IMR-90 (cell line): ENCODE results near the gene EPSTI1. TPM values are rescaled to one million over a fixed set of nuclear protein-coding genes. Genes with fewer than 3 reads are reported as not detected.

Experiments used
- ATAC-seq: fragments of 200-7000 bp; cut with Tn5 transposase; 2 replicates; pipeline ENCODE4 v1.9.1; 2020; ENCODE audit warnings: low read depth, mild to moderate bottlenecking, moderate library complexity
- BruUV-seq: library from RNA; stranded (reverse); fragments of 400-500 nt; replicated peaks from 2 replicates; lab custom pipeline; 2021; lab: Mats Ljungman, UMichigan
- CTCF ChIA-PET: fragments of 300-600 bp; formaldehyde crosslinking; extraction: SDS; loops from one replicate; lab custom pipeline; 2021; ENCODE audit warnings: antibody characterized with exemption; lab: Yijun Ruan, JAX
- POLR2A ChIA-PET: fragments of 300-600 bp; sonication (Branson Sonifier 250); formaldehyde crosslinking; loops from one replicate; lab custom pipeline; 2022; ENCODE audit warnings: antibody characterized with exemption; ENCODE audit not compliant: unreplicated experiment; lab: Charles Lee
- DNase-seq: peaks from one replicate; pipeline ENCODE4 v3.0.0; 2013
- H2AFZ ChIP-seq: replicated peaks from 2 replicates; pipeline ENCODE3; 2013; ENCODE audit warnings: low read length, mild to moderate bottlenecking; ENCODE audit not compliant: poor library complexity
- H2AK5ac ChIP-seq: 2 replicates; pipeline ENCODE4 v1.6.1; 2013; ENCODE audit warnings: low read depth, low read length, inconsistent platforms
- H2AK9ac ChIP-seq: replicated peaks from 2 replicates; pipeline ENCODE3; 2013; ENCODE audit warnings: mild to moderate bottlenecking, low read depth, low read length, moderate library complexity; ENCODE audit not compliant: poor library complexity
- H2BK120ac ChIP-seq: 2 replicates; pipeline ENCODE4 v1.6.1; 2013; ENCODE audit warnings: low read depth, low read length, inconsistent platforms
- H2BK15ac ChIP-seq: 3 replicates; pipeline ENCODE4 v1.6.1; 2013; ENCODE audit warnings: low read depth, low read length, inconsistent platforms
- H2BK20ac ChIP-seq: 2 replicates; pipeline ENCODE4 v1.6.1; 2013; ENCODE audit warnings: low read depth, mild to moderate bottlenecking, inconsistent platforms, low read length, moderate library complexity
- H2BK5ac ChIP-seq: 2 replicates; pipeline ENCODE4 v1.6.1; 2013; ENCODE audit warnings: mild to moderate bottlenecking, low read depth, low read length, inconsistent platforms; ENCODE audit not compliant: poor library complexity, severe bottlenecking
- H3K14ac ChIP-seq: replicated peaks from 2 replicates; pipeline ENCODE4 v1.6.1; 2013; ENCODE audit warnings: low read depth, low read length, inconsistent platforms
- H3K18ac ChIP-seq: 2 replicates; pipeline ENCODE4 v1.6.1; 2013; ENCODE audit warnings: low read depth, low read length, control low read depth
- H3K23ac ChIP-seq: 2 replicates; pipeline ENCODE4 v1.6.1; 2013; ENCODE audit warnings: low read depth, low read length, inconsistent platforms
- H3K27ac ChIP-seq: 2 replicates; pipeline ENCODE4 v1.5.1; 2013; ENCODE audit warnings: mild to moderate bottlenecking, control low read depth, low read length; ENCODE audit not compliant: insufficient read depth
- H3K27me3 ChIP-seq: 2 replicates; pipeline ENCODE4 v1.6.1; 2013; ENCODE audit warnings: low read length; ENCODE audit not compliant: control insufficient read depth, insufficient read depth
- H3K36me3 ChIP-seq: 2 replicates; pipeline ENCODE4 v1.6.1; 2013; ENCODE audit warnings: low read length, mixed read lengths; ENCODE audit not compliant: control insufficient read depth, insufficient read depth
- H3K4ac ChIP-seq: 2 replicates; pipeline ENCODE4 v1.6.1; 2013; ENCODE audit warnings: low read depth, low read length, inconsistent platforms
- H3K4me1 ChIP-seq: 2 replicates; pipeline ENCODE4 v1.6.1; 2013; ENCODE audit warnings: low read length, mixed read lengths; ENCODE audit not compliant: control insufficient read depth, insufficient read depth
- H3K4me2 ChIP-seq: 2 replicates; pipeline ENCODE4 v1.6.1; 2013; ENCODE audit warnings: low read depth, mild to moderate bottlenecking, control low read depth, low read length, moderate library complexity
- H3K4me3 ChIP-seq: 2 replicates; pipeline ENCODE4 v1.5.1; 2013; ENCODE audit warnings: low read depth, mild to moderate bottlenecking, control low read depth, low read length, moderate library complexity; ENCODE audit not compliant: insufficient read depth
- H3K56ac ChIP-seq: 2 replicates; pipeline ENCODE4 v1.6.1; 2013; ENCODE audit warnings: low read length, inconsistent platforms; ENCODE audit not compliant: insufficient read depth; ENCODE audit errors: extremely low read depth
- H3K79me1 ChIP-seq, 2 experiments: 2 replicates each; pipeline ENCODE4 v1.6.1; 2013; ENCODE audit warnings: low read length in 2 of 2, inconsistent platforms in 1 of 2, low read depth in 1 of 2
- H3K9ac ChIP-seq: 2 replicates; pipeline ENCODE4 v1.6.1; 2013; ENCODE audit warnings: low read depth, low read length, control low read depth
- H3K9me1 ChIP-seq: 2 replicates; pipeline ENCODE4 v1.6.1; 2013; ENCODE audit warnings: low read length, inconsistent platforms; ENCODE audit not compliant: insufficient read depth
- H3K9me3 ChIP-seq: 2 replicates; pipeline ENCODE4 v1.6.1; 2013; ENCODE audit warnings: low read length; ENCODE audit not compliant: control insufficient read depth, insufficient read depth
- H4K20me1 ChIP-seq: 2 replicates; pipeline ENCODE4 v1.6.1; 2013; ENCODE audit warnings: low read length, inconsistent platforms; ENCODE audit not compliant: insufficient read depth
- H4K5ac ChIP-seq: 2 replicates; pipeline ENCODE4 v1.6.1; 2013; ENCODE audit warnings: mild to moderate bottlenecking, low read depth, low read length, control low read depth
- H4K8ac ChIP-seq, 2 experiments: 2 replicates each; pipeline ENCODE4 v1.6.1; 2013; ENCODE audit warnings: low read depth in 2 of 2, low read length in 2 of 2, control low read depth in 1 of 2, inconsistent platforms in 1 of 2
- H4K91ac ChIP-seq: 2 replicates; pipeline ENCODE4 v1.6.1; 2013; ENCODE audit warnings: low read depth, low read length, inconsistent platforms; ENCODE audit not compliant: insufficient read depth
- CHD1 ChIP-seq: IDR thresholded peaks from 2 replicates; pipeline ENCODE4 v1.6.1; 2012; ENCODE audit warnings: low read depth, low read length, improper control_type of control experiment
- MAFK ChIP-seq: IDR thresholded peaks from 2 replicates; pipeline ENCODE4 v1.6.1; 2012; ENCODE audit warnings: low read depth, low read length, improper control_type of control experiment
- MAZ ChIP-seq: IDR thresholded peaks from 2 replicates; pipeline ENCODE4 v1.6.1; 2012; ENCODE audit warnings: low read depth, mild to moderate bottlenecking, low read length, improper control_type of control experiment, moderate library complexity, borderline replicate concordance
- MXI1 ChIP-seq: IDR thresholded peaks from 2 replicates; pipeline ENCODE4 v1.6.1; 2012; ENCODE audit warnings: low read depth, mild to moderate bottlenecking, low read length, moderate library complexity, borderline replicate concordance
- NFE2L2 ChIP-seq: fragments of 150-350 bp; IDR thresholded peaks from 2 replicates; pipeline ENCODE4 v1.6.1; 2016; ENCODE audit warnings: low read depth, mild to moderate bottlenecking, low read length
- POLR2A ChIP-seq: IDR thresholded peaks from 2 replicates; pipeline ENCODE4 v1.6.1; 2012; ENCODE audit warnings: mild to moderate bottlenecking, low read depth, low read length
- WGBS, 2 experiments: methylation state at CpG; one replicate each; pipeline versions ENCODE4 v1.1.5 to v1.1.7; 2013; ENCODE audit warnings: missing lambda C conversion rate in 2 of 2; ENCODE audit not compliant: insufficient read length in 1 of 2; ENCODE audit errors: extremely low coverage in 2 of 2; 5-methylcytosine and 5-hydroxymethylcytosine counted together
- dilution Hi-C: fragments of 300-500 bp; cut with HindIII; formaldehyde crosslinking; loops from one replicate; pipeline ENCODE4 v1.14.3; 2018; ENCODE audit warnings: low sequenced_read_pairs; ENCODE audit not compliant: unreplicated experiment
- in situ Hi-C: fragments of 300-500 bp; cut with MboI; formaldehyde crosslinking; loops from 3 replicates; pipeline ENCODE4 v1.14.3; 2019; ENCODE audit warnings: low sequenced_read_pairs, inconsistent platforms, mixed read lengths
- intact Hi-C: fragments of 100-400 bp; cut with micrococcal nuclease; formaldehyde crosslinking; loops from 2 replicates; pipeline ENCODE4 v1.10.0; 2022
- polyA plus RNA-seq, 3 experiments: library from polyadenylated mRNA; depleted of rRNA; stranded (reverse); fragments of >200 nt; gene quantifications; 2 replicates each; pipeline ENCODE4 v1.2.3, GENCODE V29; 2012; ENCODE audit warnings: low replicate concordance in 1 of 3
- total RNA-seq: library from RNA; depleted of rRNA; stranded (reverse); fragments of >200 nt; gene quantifications from 2 replicates; pipeline ENCODE4 v1.2.3, GENCODE V29; 2012
- TF ChIP-seq, protein P1 (sequence below): conservative IDR thresholded peaks from 2 replicates; pipeline ENCODE4 v1.5.1; 2012; ENCODE audit warnings: mild to moderate bottlenecking, low read depth, low read length, improper control_type of control experiment
- TF ChIP-seq, protein P2 (sequence below): fragments of 150-350 bp; IDR thresholded peaks from 2 replicates; pipeline ENCODE4 v1.6.1; 2017; ENCODE audit warnings: mild to moderate bottlenecking, antibody characterized with exemption, low read length, low read depth

Gene EPSTI1
- total and polyA plus RNA-seq, 2 of the 4 experiments (the other 2 are of a cell fraction), result 0.90 to 1.6 TPM

DNA sequence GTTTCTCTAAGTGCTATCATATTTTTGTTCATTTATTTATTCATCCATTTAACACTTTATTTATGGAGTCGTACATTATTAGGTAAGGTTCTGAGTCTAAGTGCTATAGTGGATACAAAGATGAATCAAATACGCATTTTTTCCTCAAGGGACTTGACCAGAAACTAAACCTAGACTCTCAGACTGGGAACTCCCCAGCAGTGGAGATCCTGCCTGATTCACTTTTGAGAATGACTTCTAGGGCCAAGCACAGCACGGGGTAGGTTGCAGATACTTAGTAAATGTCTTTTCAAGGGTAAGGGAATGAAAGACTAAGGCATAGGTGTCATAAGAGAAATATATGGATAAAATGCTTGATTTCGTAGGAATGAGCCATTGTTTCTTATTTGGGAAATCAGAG lies 38.5 kb upstream of the EPSTI1 start:
- Histone ChIP-seq H3K9me1 (peaks cover 3% of the 10 kb centered on the region; the same call in 1 of the 2 replicates), H2BK20ac (no peak overlapping the region), H3K9ac (no peak overlapping the region), H3K14ac (no peak overlapping the region), H4K20me1 (0 out of 2 replicates have a peak, but pooled peaks cover 4% of the 10 kb centered on the region), H3K4me1 (no peaks in the 10 kb centered on the region), H2BK5ac (no peak overlapping the region), H2AK5ac (no peak overlapping the region), H3K18ac (no peak overlapping the region), H3K27ac (no peak overlapping the region), H2AK9ac (no peak overlapping the region), H2BK120ac (no peak overlapping the region), H4K8ac (no peak overlapping the region), H3K4me3 (no peak overlapping the region), H2BK15ac (no peak overlapping the region), H3K56ac (no peak overlapping the region), H3K27me3 (no peaks in the 10 kb centered on the region), H3K36me3 (peaks cover 6% of the 10 kb centered on the region), H2AFZ (no peak overlapping the region), H3K4ac (no peak overlapping the region), H3K79me1 (peaks cover 16 to 61% of the 10 kb centered on the region in 2 experiments), H3K4me2 (no peak overlapping the region), H3K23ac (no peak overlapping the region), H4K91ac (no peak overlapping the region), H4K5ac (no peak overlapping the region), H3K9me3 (no peaks in the 10 kb centered on the region)
- CTCF ChIA-PET, result no interaction called here
- dilution Hi-C loops (no loop called here), in situ Hi-C loops (no loop called here), intact Hi-C loops (no loop called here)
- no TSS peak for BruUV-seq
- 90% methylated on average over 2 of the region's 4 CpGs; no CpG with 5 or more reads in 1 of the 2 experiments for WGBS, 2 experiments
- DNase-seq (no peak), ATAC-seq (no peak)
- POLR2A ChIA-PET, result no interaction called here
- TF ChIP-seq CHD1 (no peak), MXI1 (no peak), MAZ (no peak), POLR2A (no peak), NFE2L2 (no peak), MAFK (no peak)
- TF ChIP-seq, protein P1, sequence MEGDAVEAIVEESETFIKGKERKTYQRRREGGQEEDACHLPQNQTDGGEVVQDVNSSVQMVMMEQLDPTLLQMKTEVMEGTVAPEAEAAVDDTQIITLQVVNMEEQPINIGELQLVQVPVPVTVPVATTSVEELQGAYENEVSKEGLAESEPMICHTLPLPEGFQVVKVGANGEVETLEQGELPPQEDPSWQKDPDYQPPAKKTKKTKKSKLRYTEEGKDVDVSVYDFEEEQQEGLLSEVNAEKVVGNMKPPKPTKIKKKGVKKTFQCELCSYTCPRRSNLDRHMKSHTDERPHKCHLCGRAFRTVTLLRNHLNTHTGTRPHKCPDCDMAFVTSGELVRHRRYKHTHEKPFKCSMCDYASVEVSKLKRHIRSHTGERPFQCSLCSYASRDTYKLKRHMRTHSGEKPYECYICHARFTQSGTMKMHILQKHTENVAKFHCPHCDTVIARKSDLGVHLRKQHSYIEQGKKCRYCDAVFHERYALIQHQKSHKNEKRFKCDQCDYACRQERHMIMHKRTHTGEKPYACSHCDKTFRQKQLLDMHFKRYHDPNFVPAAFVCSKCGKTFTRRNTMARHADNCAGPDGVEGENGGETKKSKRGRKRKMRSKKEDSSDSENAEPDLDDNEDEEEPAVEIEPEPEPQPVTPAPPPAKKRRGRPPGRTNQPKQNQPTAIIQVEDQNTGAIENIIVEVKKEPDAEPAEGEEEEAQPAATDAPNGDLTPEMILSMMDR, result no peak
- TF ChIP-seq, protein P2, sequence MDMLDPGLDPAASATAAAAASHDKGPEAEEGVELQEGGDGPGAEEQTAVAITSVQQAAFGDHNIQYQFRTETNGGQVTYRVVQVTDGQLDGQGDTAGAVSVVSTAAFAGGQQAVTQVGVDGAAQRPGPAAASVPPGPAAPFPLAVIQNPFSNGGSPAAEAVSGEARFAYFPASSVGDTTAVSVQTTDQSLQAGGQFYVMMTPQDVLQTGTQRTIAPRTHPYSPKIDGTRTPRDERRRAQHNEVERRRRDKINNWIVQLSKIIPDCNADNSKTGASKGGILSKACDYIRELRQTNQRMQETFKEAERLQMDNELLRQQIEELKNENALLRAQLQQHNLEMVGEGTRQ, result no peak
